Measurements from ENCODE around the gene MBD2. TPM values are rescaled to one million over a fixed set of nuclear protein-coding genes. Genes with fewer than 3 reads are reported as not detected.
A peak's percentile ranks its signal among the peaks of the same experiment; 100 is the strongest.

Gene MBD2
- total and polyA plus RNA-seq, 2 of the 8 experiments (the other 6 are each of a cell fraction or from before 2014, with no cell fraction given) = 36.2 to 52.7 TPM

DNA sequence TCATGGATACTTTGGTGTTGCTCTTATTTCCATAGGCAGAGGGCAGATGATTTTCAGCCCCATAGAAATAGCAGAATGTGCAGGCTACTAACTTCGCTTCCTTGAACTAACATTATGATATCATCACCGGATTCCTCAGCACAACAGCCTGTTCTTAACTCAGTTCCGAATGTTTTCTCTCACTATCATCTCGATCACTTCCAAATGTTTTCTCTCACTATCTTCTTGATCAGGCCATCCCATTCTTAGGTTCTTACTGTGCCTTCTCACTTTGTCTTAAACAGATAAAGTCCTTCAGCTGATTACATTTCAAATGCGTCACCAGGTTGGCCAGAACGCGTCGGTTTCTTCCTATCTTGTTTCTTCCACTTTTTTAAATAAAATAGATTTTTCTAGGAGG, 11.4 kb upstream of the MBD2 start:
- no peak overlapping the region for H2AK5ac ChIP-seq (ENCODE audit: low read depth, low read length)
- no peak overlapping the region for H3K23ac ChIP-seq (ENCODE audit: insufficient read length)
- H2BK15ac ChIP-seq (ENCODE audit: low read length) = no peak overlapping the region
- no peak overlapping the region for H2BK120ac ChIP-seq (replicated peaks; ENCODE audit: low read depth, low read length)
- H3K27me3 ChIP-seq (replicated peaks in 1 of 4; ENCODE audit: control insufficient read depth in 3 of 4, extremely low read depth in 1 of 4, insufficient read depth in 3 of 4, low read length in 3 of 4) = no peaks in the 10 kb centered on the region
- no peaks in the 10 kb centered on the region for H3K9me3 ChIP-seq (ENCODE audit: insufficient read depth in 2 of 2, low read depth in 1 of 2, low read length in 1 of 2)
- TF ChIP-seq SRF (IDR thresholded peaks at IDR 0.05; ENCODE audit: low read depth, low read length) (no peak), E2F6 (IDR thresholded peaks at IDR 0.05) (no peak)
- no peak overlapping the region for H3K4me2 ChIP-seq (ENCODE audit: insufficient read depth in 1 of 2, low read depth in 2 of 2, low read length in 2 of 2)
- H4K5ac ChIP-seq (ENCODE audit: insufficient read length, low read depth, low read length) = no peak overlapping the region
- H3K18ac ChIP-seq (ENCODE audit: extremely low read depth, low read length) = no peak overlapping the region
- ChIA-PET CTCF (ENCODE audit: partially characterized antibody) (interaction anchor here (0.6 kb wide), 1 partner anchor 9 kb away, joined by 3 read pairs; no protein-coding TSS in a partner anchor), POLR2A (ENCODE audit: partially characterized antibody) (interaction anchor here (3.1 kb wide), 1 partner anchor 12 kb away, joined by 9 read pairs; no protein-coding TSS in a partner anchor)
- H2BK12ac ChIP-seq (ENCODE audit: low read depth, low read length) = no peak overlapping the region
- H2BK20ac ChIP-seq (ENCODE audit: low read length) = no peak overlapping the region
- H3K9ac ChIP-seq (replicated peaks in 1 of 4; ENCODE audit: extremely low read depth in 1 of 4, low read depth in 3 of 4, low read length in 3 of 4) = no peak overlapping the region
- H4K91ac ChIP-seq (replicated peaks; ENCODE audit: insufficient read length, low read length) = no peak overlapping the region
- H3K4me3 ChIP-seq (ENCODE audit: extremely low read depth in 1 of 4, insufficient read depth in 2 of 4, low read depth in 3 of 4, low read length in 4 of 4) = no peak overlapping the region
- H3K79me1 ChIP-seq (ENCODE audit: low read depth, low read length) = no peaks in the 10 kb centered on the region
- DNase-seq (ENCODE audit: low read depth in 1 of 2, low spot score in 2 of 2) = no peak
- H3K23me2 ChIP-seq (ENCODE audit: low read depth, low read length) = no peaks in the 10 kb centered on the region
- H4K20me1 ChIP-seq (replicated peaks in 1 of 2; ENCODE audit: control insufficient read depth in 1 of 2, insufficient read depth in 2 of 2, low read length in 2 of 2) = no peaks in the 10 kb centered on the region
- H3K56ac ChIP-seq (replicated peaks; ENCODE audit: insufficient read length, low read depth, low read length) = no peak overlapping the region
- 91% methylated on average over 8 of the region's 8 CpGs; no CpG with 5 or more reads in 1 of the 2 experiments for WGBS, 2 experiments (ENCODE audit: extremely low coverage in 1 of 2, insufficient coverage in 1 of 2, insufficient read length in 1 of 2, insufficient replicate concordance in 2 of 2, low coverage in 1 of 2, low lambda C conversion rate in 2 of 2, missing lambda C conversion rate in 1 of 2)
- no peak overlapping the region for H3K14ac ChIP-seq (ENCODE audit: insufficient read length)
- H3K79me2 ChIP-seq (ENCODE audit: control insufficient read depth in 1 of 2, insufficient read depth in 2 of 2, low read length in 2 of 2) = no peaks in the 10 kb centered on the region
- no peak overlapping the region for H3K27ac ChIP-seq (ENCODE audit: low read depth, low read length)
- H3K36me3 ChIP-seq (ENCODE audit: control insufficient read depth in 2 of 4, insufficient read depth in 4 of 4, low read length in 3 of 4) = no peaks in the 10 kb centered on the region
- no peaks in the 10 kb centered on the region for H3K4me1 ChIP-seq (replicated peaks in 1 of 4; ENCODE audit: control insufficient read depth in 3 of 4, insufficient read depth in 4 of 4, low read length in 3 of 4)
- no peak overlapping the region for H2BK5ac ChIP-seq (ENCODE audit: low read depth, low read length)
- 0 out of 2 replicates have a peak overlapping the region, but pooled peaks have one; percentile 63 for H2AFZ ChIP-seq (ENCODE audit: low read length)
- no peak overlapping the region for H3K4ac ChIP-seq (replicated peaks; ENCODE audit: insufficient read length, low read depth, low read length)
- H4K8ac ChIP-seq (ENCODE audit: extremely low read depth, insufficient read depth, low read length) = no peak overlapping the region
- no peak for FAIRE-seq

Data from H1 (cell line).